ENCODE results near the gene ZDHHC5. TPM values are rescaled to one million over a fixed set of nuclear protein-coding genes. Genes with fewer than 3 reads are reported as not detected.

Gene ZDHHC5, protein sequence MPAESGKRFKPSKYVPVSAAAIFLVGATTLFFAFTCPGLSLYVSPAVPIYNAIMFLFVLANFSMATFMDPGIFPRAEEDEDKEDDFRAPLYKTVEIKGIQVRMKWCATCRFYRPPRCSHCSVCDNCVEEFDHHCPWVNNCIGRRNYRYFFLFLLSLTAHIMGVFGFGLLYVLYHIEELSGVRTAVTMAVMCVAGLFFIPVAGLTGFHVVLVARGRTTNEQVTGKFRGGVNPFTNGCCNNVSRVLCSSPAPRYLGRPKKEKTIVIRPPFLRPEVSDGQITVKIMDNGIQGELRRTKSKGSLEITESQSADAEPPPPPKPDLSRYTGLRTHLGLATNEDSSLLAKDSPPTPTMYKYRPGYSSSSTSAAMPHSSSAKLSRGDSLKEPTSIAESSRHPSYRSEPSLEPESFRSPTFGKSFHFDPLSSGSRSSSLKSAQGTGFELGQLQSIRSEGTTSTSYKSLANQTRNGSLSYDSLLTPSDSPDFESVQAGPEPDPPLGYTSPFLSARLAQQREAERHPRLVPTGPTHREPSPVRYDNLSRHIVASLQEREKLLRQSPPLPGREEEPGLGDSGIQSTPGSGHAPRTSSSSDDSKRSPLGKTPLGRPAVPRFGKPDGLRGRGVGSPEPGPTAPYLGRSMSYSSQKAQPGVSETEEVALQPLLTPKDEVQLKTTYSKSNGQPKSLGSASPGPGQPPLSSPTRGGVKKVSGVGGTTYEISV
- 10 to 100 TPM; 54.9 to 58.4 (median 55.8) TPM for polyA plus RNA-seq (ENCODE audit: insufficient read length in 4 of 4)

- DNase-seq (ENCODE audit: low read depth in 4 of 4, low spot score in 3 of 4): peak in 2 of 4 donors; percentile 97 to 98
These were observed at the start of gene ZDHHC5 for GRCh38 chr11:57667736-57668433. Gene ZDHHC5, plus strand, starts transcription at chr11:57668114. Its CDS starts 4,977 bp downstream, at chr11:57673091.

GRCh38 chr11:57618438-57618837, 49.5 kb upstream of the ZDHHC5 start:
- no peak for DNase-seq (ENCODE audit: low read depth in 4 of 4, low spot score in 3 of 4)

DNA sequence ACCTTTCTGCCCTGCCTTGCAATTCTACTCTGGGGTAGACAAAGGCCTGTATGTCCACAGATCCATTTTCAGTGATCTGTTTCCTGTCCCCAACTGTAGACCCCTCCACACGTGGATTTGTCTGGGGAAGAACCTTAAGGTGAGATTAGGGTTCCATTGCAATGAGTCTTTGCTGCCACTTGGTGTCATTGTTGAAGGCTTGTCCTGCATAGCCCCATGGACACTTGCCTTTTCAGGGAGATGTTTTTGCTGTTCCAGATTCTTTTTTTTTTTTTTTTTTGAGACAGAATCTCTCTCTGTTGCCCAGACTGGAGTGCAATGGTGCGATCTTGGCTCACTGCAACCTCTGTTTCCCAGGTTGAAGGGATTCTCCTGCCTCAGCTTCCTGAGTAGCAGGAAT, 48.6 kb upstream of the ZDHHC5 start:
- DNase-seq (ENCODE audit: low read depth in 4 of 4, low spot score in 3 of 4): no peak

DNA sequence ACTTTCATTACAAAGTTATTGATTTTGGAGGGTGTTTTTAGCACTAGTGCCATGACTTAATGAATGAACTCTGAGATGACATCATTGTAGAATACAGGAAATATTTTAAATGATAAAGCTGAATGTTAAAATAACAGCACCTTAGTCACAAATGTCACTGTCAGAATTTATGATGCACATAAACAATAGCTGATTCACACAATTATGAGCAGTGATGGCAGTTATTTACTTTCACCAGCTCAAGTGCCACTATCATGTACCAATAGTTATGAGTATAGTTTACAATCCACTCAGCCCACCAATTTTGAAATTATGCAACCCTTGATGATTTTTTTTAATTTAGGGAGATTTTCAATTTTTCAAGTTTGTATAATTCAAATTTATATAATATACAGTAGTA, 47.4 kb upstream of the ZDHHC5 start:
- DNase-seq (ENCODE audit: low read depth in 4 of 4, low spot score in 3 of 4): no peak

GRCh38 chr11:57622263-57622662, 45.7 kb upstream of the ZDHHC5 start:
- DNase-seq (ENCODE audit: low read depth in 4 of 4, low spot score in 3 of 4): no peak

- DNase-seq (ENCODE audit: low read depth in 4 of 4, low spot score in 3 of 4): no peak
These were observed 43.0 kb upstream of the ZDHHC5 start for GRCh38 chr11:57624864-57625263.

- DNase-seq (ENCODE audit: low read depth in 4 of 4, low spot score in 3 of 4): no peak
These were observed 41.0 kb upstream of the ZDHHC5 start for GRCh38 chr11:57626895-57627294.

GRCh38 chr11:57630171-57630570, 37.7 kb upstream of the ZDHHC5 start:
- no peak for DNase-seq (ENCODE audit: low read depth in 4 of 4, low spot score in 3 of 4)

DNA sequence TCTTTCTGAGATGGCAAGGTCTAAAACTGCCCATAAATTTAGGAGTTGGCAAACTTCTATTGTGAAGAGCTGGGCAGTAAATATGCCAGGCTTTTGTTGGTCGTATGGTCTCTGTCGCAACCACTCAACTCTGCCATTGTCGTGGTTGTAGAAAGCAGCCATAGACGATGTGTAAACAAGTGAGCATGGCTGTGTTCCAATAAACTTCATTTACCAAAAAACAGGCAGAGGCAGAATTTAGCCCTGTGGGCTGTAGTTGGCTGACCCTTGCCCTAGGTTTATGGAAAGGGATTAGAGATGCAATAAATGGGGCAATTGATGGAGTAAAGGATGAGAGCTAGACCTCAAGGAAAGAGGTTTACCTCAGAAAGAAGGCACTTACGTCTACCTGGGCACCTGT, 35.8 kb upstream of the ZDHHC5 start:
- DNase-seq (ENCODE audit: low read depth in 4 of 4, low spot score in 3 of 4): no peak

DNA sequence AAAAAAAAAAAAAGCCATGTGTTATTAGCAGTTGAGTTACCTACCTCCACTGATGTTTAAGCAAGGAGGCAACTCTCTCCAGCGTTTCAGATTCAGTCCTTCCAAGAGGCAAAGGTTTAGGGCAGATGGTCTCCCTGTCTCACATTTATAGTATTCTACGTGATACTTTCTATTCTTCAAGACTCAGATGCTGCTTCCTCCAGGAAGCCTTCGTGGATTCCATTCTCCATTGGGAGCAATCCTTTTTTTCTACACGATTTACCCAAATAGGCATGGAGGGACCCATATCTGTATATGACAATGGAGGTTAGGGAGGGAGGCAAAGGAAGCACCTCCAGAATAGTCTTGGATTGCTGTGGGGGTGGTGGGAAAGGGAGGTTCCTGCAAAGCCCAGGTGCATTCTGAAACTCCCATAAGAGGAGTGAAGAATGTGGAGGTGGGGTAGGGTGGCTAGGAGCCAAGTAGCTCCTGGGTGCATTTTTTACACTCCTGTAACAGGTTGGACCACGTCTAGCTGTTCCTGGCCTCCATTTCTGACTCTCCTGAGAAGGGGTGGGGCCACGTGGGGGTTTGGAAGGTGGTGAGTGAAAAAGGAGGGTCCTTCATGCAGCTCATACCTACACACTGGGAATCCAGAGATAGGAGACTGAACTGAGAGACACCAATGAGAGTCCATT, 34.4 kb upstream of the ZDHHC5 start:
- DNase-seq (ENCODE audit: low read depth in 4 of 4, low spot score in 3 of 4): no peak

GRCh38 chr11:57634311-57634710, 33.6 kb upstream of the ZDHHC5 start:
- DNase-seq (ENCODE audit: low read depth in 4 of 4, low spot score in 3 of 4): no peak

DNA sequence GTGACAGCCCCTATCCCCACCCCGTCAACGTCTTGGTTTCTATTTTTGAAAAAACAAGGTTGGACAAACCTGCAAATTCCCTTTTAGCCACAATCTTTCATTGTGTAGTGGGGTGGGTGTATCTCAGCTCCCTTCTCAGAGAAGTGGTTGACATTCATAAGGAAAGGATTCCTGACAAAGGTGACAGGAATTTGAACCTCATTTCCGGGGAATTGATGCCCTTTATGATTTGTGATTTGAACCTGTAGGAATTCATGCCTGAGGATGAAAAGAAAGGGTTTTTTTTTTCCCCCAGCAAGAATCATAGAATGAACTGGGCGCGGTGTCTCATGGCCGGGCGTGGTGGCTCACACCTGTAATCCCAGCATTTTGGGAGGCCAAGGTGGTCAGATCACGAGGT, 32.7 kb upstream of the ZDHHC5 start:
- DNase-seq (ENCODE audit: low read depth in 4 of 4, low spot score in 3 of 4): no peak

DNA sequence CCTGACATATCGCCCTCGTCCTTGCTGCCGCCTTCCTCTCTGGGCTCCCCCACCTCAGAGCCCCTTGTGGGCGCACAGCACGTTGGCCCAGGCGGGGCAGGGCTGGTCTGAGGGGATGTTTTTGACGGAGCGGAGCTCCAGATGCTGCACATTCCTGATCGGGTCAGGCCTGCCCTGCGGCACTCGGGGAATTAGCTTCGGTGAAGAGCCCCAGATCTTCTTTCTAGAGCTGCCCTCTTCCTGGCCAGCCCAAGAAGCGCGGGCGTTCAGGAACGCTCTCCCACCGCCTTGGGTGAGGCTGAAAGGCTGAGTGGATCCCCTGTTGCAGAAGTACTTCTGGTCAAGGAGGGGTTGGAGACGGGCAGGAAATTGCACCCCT, 30.3 kb upstream of the ZDHHC5 start:
- DNase-seq (ENCODE audit: low read depth in 4 of 4, low spot score in 3 of 4): no peak

DNA sequence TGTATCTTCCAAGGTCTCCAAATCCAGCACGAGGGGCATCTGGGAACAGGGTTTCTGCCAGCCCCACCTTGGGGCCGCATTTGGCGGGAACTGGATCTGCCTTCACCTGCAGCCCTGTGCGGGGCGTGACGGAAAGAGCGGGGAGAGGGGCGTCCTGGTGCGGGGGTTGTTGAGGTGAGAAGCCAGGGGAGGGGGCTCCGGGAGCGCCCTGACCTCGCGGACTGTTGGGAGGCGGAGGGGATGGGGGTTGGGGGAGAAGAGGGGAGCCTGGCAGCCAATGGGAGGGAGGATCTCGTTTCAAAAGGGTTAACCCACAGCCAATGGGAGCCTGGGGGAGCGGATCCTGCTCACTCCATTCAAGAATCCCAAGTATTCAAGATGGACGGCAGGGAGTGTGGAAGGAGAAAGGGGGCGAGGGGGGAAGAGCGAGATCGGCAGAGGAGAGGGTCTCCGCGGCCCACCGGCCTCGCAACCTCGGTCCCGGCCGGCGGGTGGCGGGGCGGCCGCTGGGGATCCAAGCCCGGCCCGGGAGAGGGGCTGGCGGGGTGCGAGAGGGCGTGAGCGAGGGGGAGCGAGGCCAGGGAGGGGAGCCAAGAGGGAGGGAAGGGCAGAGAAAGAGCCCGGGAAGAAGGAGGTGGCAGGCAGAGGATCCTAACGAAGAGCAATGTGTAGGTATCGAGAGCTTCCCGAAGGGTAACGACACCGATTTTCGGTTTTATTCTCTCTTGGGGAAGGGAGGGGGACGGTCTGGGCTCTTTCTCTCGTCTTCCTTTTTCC, 29.7 kb upstream of the ZDHHC5 start:
- DNase-seq (ENCODE audit: low read depth in 4 of 4, low spot score in 3 of 4): peak in 3 of 4 donors; percentile 82 to 90 (median 86)

- no peak for DNase-seq (ENCODE audit: low read depth in 4 of 4, low spot score in 3 of 4)
These were observed 29.0 kb upstream of the ZDHHC5 start for GRCh38 chr11:57638811-57639320.

DNA sequence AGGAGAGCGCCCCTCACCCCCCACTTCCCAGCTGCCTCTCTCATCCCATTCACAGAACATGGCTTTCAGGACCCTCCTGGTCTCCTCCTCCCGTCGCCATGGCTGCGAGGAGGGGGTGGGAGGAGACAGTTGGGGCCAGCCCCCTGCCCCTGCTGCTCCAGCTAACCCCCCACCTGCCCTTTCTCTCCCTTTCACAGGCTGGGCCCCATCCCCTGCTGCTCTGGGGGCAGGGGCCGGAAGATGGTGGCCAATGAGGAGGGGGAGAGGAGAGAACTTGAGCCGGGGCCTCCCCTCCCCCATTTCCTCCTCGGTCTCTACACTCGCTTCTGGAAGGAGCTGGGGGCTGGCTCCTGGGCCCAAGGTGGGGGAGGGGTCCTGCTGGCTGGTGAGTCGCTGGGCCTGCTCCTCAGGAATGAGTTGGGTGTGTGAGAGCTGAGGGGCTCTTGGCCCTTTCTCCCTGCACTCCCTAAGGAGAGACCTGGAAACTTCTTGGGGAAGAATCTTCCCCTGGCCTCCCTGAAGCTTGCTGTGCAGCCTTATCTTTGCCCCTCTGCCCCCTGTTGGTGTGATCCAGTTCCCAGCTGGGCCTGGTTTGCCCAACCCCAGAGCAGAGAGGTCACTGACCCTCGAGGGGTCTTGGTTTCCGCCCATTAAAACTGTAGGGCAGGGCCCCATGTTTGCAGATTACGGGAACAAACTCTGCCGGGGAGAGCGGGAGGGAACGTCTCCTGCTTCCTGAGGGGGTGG, 28.4 kb upstream of the ZDHHC5 start:
- DNase-seq (ENCODE audit: low read depth in 4 of 4, low spot score in 3 of 4): peak; percentile 80 to 93 (median 89)

- DNase-seq (ENCODE audit: low read depth in 4 of 4, low spot score in 3 of 4): no peak
These were observed 27.7 kb upstream of the ZDHHC5 start for GRCh38 chr11:57640068-57640800.

- DNase-seq (ENCODE audit: low read depth in 4 of 4, low spot score in 3 of 4): no peak
These were observed 26.7 kb upstream of the ZDHHC5 start for GRCh38 chr11:57641011-57641807.

Data from right renal pelvis (tissue), 4 donors.